Activated T-cell treated with anti-CD3 and anti-CD28 coated beads, Interleukin-2, amount 50 U/mL, for 24 hours (primary cell): ENCODE data around the gene NCF4.

Source experiments
- DNase-seq: peaks from one replicate; pipeline ENCODE4 v3.0.0-alpha.2; 2020
- H3K27ac Mint-ChIP-seq: 2 replicates; pipeline ENCODE4 v1.8.0; 2020; ENCODE audit warnings: mild to moderate bottlenecking, mixed read lengths
- H3K27me3 Mint-ChIP-seq: 2 replicates; pipeline ENCODE4 v1.8.0; 2020; ENCODE audit warnings: mixed read lengths
- H3K36me3 Mint-ChIP-seq: 2 replicates; pipeline ENCODE4 v1.8.0; 2020; ENCODE audit warnings: low read depth, mixed read lengths
- H3K4me1 Mint-ChIP-seq: 2 replicates; pipeline ENCODE4 v1.8.0; 2020; ENCODE audit warnings: low read depth, mixed read lengths
- H3K4me3 Mint-ChIP-seq: 2 replicates; pipeline ENCODE4 v1.8.0; 2020; ENCODE audit warnings: mild to moderate bottlenecking, moderate library complexity, mixed read lengths
- H3K9me3 Mint-ChIP-seq: 2 replicates; pipeline ENCODE4 v1.8.0; 2020; ENCODE audit warnings: mixed read lengths

Gene NCF4

GRCh38 chr22:36828815-36829214 lies 32.0 kb upstream of the NCF4 start:
- DNase-seq: no peak
- peaks cover 22% of the 10 kb centered on the region for H3K4me1 Mint-ChIP-seq
- no peak overlapping the region for H3K27ac Mint-ChIP-seq
- peaks cover 32% of the 10 kb centered on the region for H3K27me3 Mint-ChIP-seq
- no peaks in the 10 kb centered on the region for H3K9me3 Mint-ChIP-seq
- no peak overlapping the region for H3K4me3 Mint-ChIP-seq
- no peaks in the 10 kb centered on the region for H3K36me3 Mint-ChIP-seq

GRCh38 chr22:36829370-36830002 lies 31.3 kb upstream of the NCF4 start:
- no peak for DNase-seq
- Mint-ChIP-seq H3K9me3 (no peaks in the 10 kb centered on the region), H3K4me1 (peaks cover 22% of the 10 kb centered on the region), H3K4me3 (no peak overlapping the region), H3K27me3 (peaks cover 30% of the 10 kb centered on the region), H3K36me3 (no peaks in the 10 kb centered on the region), H3K27ac (no peak overlapping the region)

- peaks cover 30% of the 10 kb centered on the region for H3K27me3 Mint-ChIP-seq
- peaks cover 22% of the 10 kb centered on the region for H3K4me1 Mint-ChIP-seq
- H3K9me3 Mint-ChIP-seq: no peaks in the 10 kb centered on the region
- no peaks in the 10 kb centered on the region for H3K36me3 Mint-ChIP-seq
- H3K27ac Mint-ChIP-seq: no peak overlapping the region
- no peak for DNase-seq
- no peak overlapping the region for H3K4me3 Mint-ChIP-seq
These were observed 30.2 kb upstream of the NCF4 start for GRCh38 chr22:36830601-36831000.

GRCh38 chr22:36831206-36831605 lies 29.6 kb upstream of the NCF4 start:
- Mint-ChIP-seq H3K36me3 (no peaks in the 10 kb centered on the region), H3K4me3 (no peak overlapping the region), H3K9me3 (no peaks in the 10 kb centered on the region), H3K27ac (no peak overlapping the region), H3K4me1 (peaks cover 22% of the 10 kb centered on the region), H3K27me3 (peaks cover 36% of the 10 kb centered on the region)
- no peak for DNase-seq

- Mint-ChIP-seq H3K4me1 (peaks cover 22% of the 10 kb centered on the region), H3K36me3 (no peaks in the 10 kb centered on the region), H3K27me3 (peaks cover 36% of the 10 kb centered on the region), H3K4me3 (no peak overlapping the region), H3K27ac (no peak overlapping the region), H3K9me3 (no peaks in the 10 kb centered on the region)
- DNase-seq: no peak
These were observed 29.1 kb upstream of the NCF4 start for GRCh38 chr22:36831717-36832116.

GRCh38 chr22:36833073-36833472 lies 27.7 kb upstream of the NCF4 start:
- H3K27ac Mint-ChIP-seq: no peak overlapping the region
- no peak for DNase-seq
- H3K9me3 Mint-ChIP-seq: peaks cover 9% of the 10 kb centered on the region
- H3K4me3 Mint-ChIP-seq: no peak overlapping the region
- no peaks in the 10 kb centered on the region for H3K36me3 Mint-ChIP-seq
- peaks cover 36% of the 10 kb centered on the region for H3K27me3 Mint-ChIP-seq
- H3K4me1 Mint-ChIP-seq: peaks cover 22% of the 10 kb centered on the region

- Mint-ChIP-seq H3K27ac (no peak overlapping the region), H3K36me3 (no peaks in the 10 kb centered on the region), H3K9me3 (peaks cover 9% of the 10 kb centered on the region), H3K4me3 (no peak overlapping the region), H3K4me1 (peaks cover 4% of the 10 kb centered on the region), H3K27me3 (peaks cover 38% of the 10 kb centered on the region)
- DNase-seq: no peak
These were observed 24.9 kb upstream of the NCF4 start for GRCh38 chr22:36835903-36836302.

- Mint-ChIP-seq H3K27me3 (peaks cover 30% of the 10 kb centered on the region), H3K9me3 (peaks cover 9% of the 10 kb centered on the region), H3K36me3 (no peaks in the 10 kb centered on the region), H3K4me1 (no peaks in the 10 kb centered on the region), H3K27ac (no peak overlapping the region), H3K4me3 (no peak overlapping the region)
- DNase-seq: no peak
These were observed 22.4 kb upstream of the NCF4 start for GRCh38 chr22:36838119-36839030.

GRCh38 chr22:36839356-36840073 lies 21.3 kb upstream of the NCF4 start:
- peaks cover 35% of the 10 kb centered on the region for H3K27me3 Mint-ChIP-seq
- no peak for DNase-seq
- no peak overlapping the region for H3K27ac Mint-ChIP-seq
- no peaks in the 10 kb centered on the region for H3K4me1 Mint-ChIP-seq
- H3K9me3 Mint-ChIP-seq: peaks cover 9% of the 10 kb centered on the region
- H3K4me3 Mint-ChIP-seq: no peak overlapping the region
- no peaks in the 10 kb centered on the region for H3K36me3 Mint-ChIP-seq

- H3K27me3 Mint-ChIP-seq: peaks cover 41% of the 10 kb centered on the region
- peaks cover 9% of the 10 kb centered on the region for H3K9me3 Mint-ChIP-seq
- H3K36me3 Mint-ChIP-seq: no peaks in the 10 kb centered on the region
- no peak overlapping the region for H3K27ac Mint-ChIP-seq
- no peaks in the 10 kb centered on the region for H3K4me1 Mint-ChIP-seq
- no peak overlapping the region for H3K4me3 Mint-ChIP-seq
- no peak for DNase-seq
These were observed 20.7 kb upstream of the NCF4 start for GRCh38 chr22:36840106-36840505.

GRCh38 chr22:36846271-36846670 lies 14.5 kb upstream of the NCF4 start:
- H3K27me3 Mint-ChIP-seq: peaks cover 28% of the 10 kb centered on the region

GRCh38 chr22:36846949-36847348 lies 13.9 kb upstream of the NCF4 start:
- DNase-seq: no peak
- no peak overlapping the region for H3K27ac Mint-ChIP-seq
- peaks cover 26% of the 10 kb centered on the region for H3K27me3 Mint-ChIP-seq

More at GRCh38 chr22:36846271-36846670, 14.5 kb upstream of the NCF4 start:
- no peaks in the 10 kb centered on the region for H3K9me3 Mint-ChIP-seq
- H3K4me1 Mint-ChIP-seq: no peaks in the 10 kb centered on the region
- H3K36me3 Mint-ChIP-seq: no peaks in the 10 kb centered on the region
- no peak overlapping the region for H3K27ac Mint-ChIP-seq
- no peak for DNase-seq
- H3K4me3 Mint-ChIP-seq: no peak overlapping the region

GRCh38 chr22:36850056-36850455 lies 10.8 kb upstream of the NCF4 start:
- no peak for DNase-seq
- H3K4me1 Mint-ChIP-seq: peaks cover 10% of the 10 kb centered on the region
- H3K27me3 Mint-ChIP-seq: peaks cover 12% of the 10 kb centered on the region
- no peaks in the 10 kb centered on the region for H3K36me3 Mint-ChIP-seq
- no peak overlapping the region for H3K4me3 Mint-ChIP-seq
- no peak overlapping the region for H3K27ac Mint-ChIP-seq
- peaks cover 3% of the 10 kb centered on the region for H3K9me3 Mint-ChIP-seq

More at GRCh38 chr22:36846949-36847348, 13.9 kb upstream of the NCF4 start:
- no peaks in the 10 kb centered on the region for H3K36me3 Mint-ChIP-seq
- no peak overlapping the region for H3K4me3 Mint-ChIP-seq
- H3K4me1 Mint-ChIP-seq: no peaks in the 10 kb centered on the region
- H3K9me3 Mint-ChIP-seq: no peaks in the 10 kb centered on the region

GRCh38 chr22:36850682-36851081 lies 10.1 kb upstream of the NCF4 start:
- peaks cover 3% of the 10 kb centered on the region for H3K9me3 Mint-ChIP-seq
- H3K4me1 Mint-ChIP-seq: peaks cover 10% of the 10 kb centered on the region
- no peak overlapping the region for H3K4me3 Mint-ChIP-seq
- no peak overlapping the region for H3K27ac Mint-ChIP-seq
- H3K36me3 Mint-ChIP-seq: no peaks in the 10 kb centered on the region
- H3K27me3 Mint-ChIP-seq: peaks cover 11% of the 10 kb centered on the region
- no peak for DNase-seq
